SK-N-SH treated with all-trans-retinoic acid at 6 μM for 48 hours (cell line): ENCODE data around the gene PIGU.

Source experiments
- ARNTL ChIP-seq: fragments of 450-650 bp; formaldehyde crosslinking; IDR thresholded peaks from 2 replicates; pipeline ENCODE4 v1.5.0; 2020; ENCODE audit warnings: low read depth, mild to moderate bottlenecking, moderate library complexity, borderline replicate concordance
- GLIS3 ChIP-seq: fragments of 250-450 bp; sonication (Bioruptor Pico); IDR thresholded peaks from 2 replicates; pipeline ENCODE4 v1.5.0; 2020; ENCODE audit warnings: mild to moderate bottlenecking, moderate library complexity
- ISL1 ChIP-seq: fragments of 250-450 bp; sonication (Bioruptor Pico); IDR thresholded peaks from 2 replicates; pipeline ENCODE4 v2.1.2; 2022; ENCODE audit warnings: mild to moderate bottlenecking, moderate library complexity
- OSR1 ChIP-seq: fragments of 250-450 bp; sonication (Bioruptor Pico); IDR thresholded peaks from 2 replicates; pipeline ENCODE4 v1.8.0; 2022; ENCODE audit warnings: moderate library complexity, mild to moderate bottlenecking, inconsistent platforms
- POU6F1 ChIP-seq: fragments of 250-450 bp; sonication (Bioruptor Pico); IDR thresholded peaks from 2 replicates; pipeline ENCODE4 v1.8.0; 2021; ENCODE audit warnings: low read depth, mild to moderate bottlenecking, moderate library complexity, borderline replicate concordance
- SNAI2 ChIP-seq: fragments of 250-450 bp; sonication (Bioruptor Pico); IDR thresholded peaks from 2 replicates; pipeline ENCODE4 v1.5.0; 2020; ENCODE audit warnings: mild to moderate bottlenecking, moderate library complexity
- TOX ChIP-seq: fragments of 250-450 bp; sonication (Bioruptor Pico); IDR thresholded peaks from 2 replicates; pipeline ENCODE4 v1.8.0; 2021; ENCODE audit warnings: mild to moderate bottlenecking, moderate library complexity, borderline replicate concordance
- ZFP3 ChIP-seq: fragments of 250-450 bp; sonication (Bioruptor Pico); IDR thresholded peaks from 2 replicates; pipeline ENCODE4 v1.5.0; 2020; ENCODE audit warnings: mild to moderate bottlenecking, moderate library complexity
- ZFP30 ChIP-seq: fragments of 450-650 bp; formaldehyde crosslinking; IDR thresholded peaks from 2 replicates; pipeline ENCODE4 v1.5.0; 2022; ENCODE audit warnings: mild to moderate bottlenecking, moderate library complexity
- ZNF8 ChIP-seq: fragments of 450-650 bp; formaldehyde crosslinking; IDR thresholded peaks from 2 replicates; pipeline ENCODE4 v1.5.0; 2020; ENCODE audit warnings: mild to moderate bottlenecking, moderate library complexity
- TF ChIP-seq, protein P1 (sequence below): fragments of 250-450 bp; sonication (Bioruptor Pico); IDR thresholded peaks from 2 replicates; pipeline ENCODE4 v1.8.0; 2020; ENCODE audit warnings: mild to moderate bottlenecking, moderate library complexity, borderline replicate concordance
- TF ChIP-seq, protein P2 (sequence below): fragments of 250-450 bp; sonication (Bioruptor Pico); IDR thresholded peaks from 2 replicates; pipeline ENCODE4 v1.5.1; 2021; ENCODE audit warnings: mild to moderate bottlenecking, moderate library complexity

DNA sequence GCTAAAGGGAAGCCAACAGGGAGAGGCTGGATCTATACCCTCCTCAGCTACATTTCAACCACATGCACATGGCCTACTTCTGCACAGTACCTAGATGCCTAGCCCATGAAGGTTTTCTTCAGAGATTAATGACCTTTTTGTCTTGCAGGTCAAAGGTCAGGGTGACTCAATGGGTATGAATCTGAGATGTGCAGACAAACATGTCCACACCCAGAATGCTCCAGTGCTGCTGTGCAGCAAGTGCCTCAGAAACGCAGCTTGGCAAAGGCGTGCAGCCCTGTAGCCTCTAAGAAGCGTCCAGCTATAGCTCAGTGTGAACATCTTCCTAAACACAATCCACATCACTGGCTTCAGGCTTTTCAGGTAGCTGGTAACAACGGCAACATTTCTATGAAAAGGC lies 94.0 kb downstream of the PIGU start:
- TF ChIP-seq ISL1 (CRISPR knock-in tag) (no peak), ZFP30 (CRISPR knock-in tag) (no peak), GLIS3 (CRISPR knock-in tag) (no peak), POU6F1 (CRISPR knock-in tag) (no peak), ARNTL (CRISPR knock-in tag) (no peak), TOX (CRISPR knock-in tag) (no peak), ZFP3 (CRISPR knock-in tag) (no peak), OSR1 (no peak), SNAI2 (CRISPR knock-in tag) (no peak), ZNF8 (CRISPR knock-in tag) (no peak)
- TF ChIP-seq, protein P1, sequence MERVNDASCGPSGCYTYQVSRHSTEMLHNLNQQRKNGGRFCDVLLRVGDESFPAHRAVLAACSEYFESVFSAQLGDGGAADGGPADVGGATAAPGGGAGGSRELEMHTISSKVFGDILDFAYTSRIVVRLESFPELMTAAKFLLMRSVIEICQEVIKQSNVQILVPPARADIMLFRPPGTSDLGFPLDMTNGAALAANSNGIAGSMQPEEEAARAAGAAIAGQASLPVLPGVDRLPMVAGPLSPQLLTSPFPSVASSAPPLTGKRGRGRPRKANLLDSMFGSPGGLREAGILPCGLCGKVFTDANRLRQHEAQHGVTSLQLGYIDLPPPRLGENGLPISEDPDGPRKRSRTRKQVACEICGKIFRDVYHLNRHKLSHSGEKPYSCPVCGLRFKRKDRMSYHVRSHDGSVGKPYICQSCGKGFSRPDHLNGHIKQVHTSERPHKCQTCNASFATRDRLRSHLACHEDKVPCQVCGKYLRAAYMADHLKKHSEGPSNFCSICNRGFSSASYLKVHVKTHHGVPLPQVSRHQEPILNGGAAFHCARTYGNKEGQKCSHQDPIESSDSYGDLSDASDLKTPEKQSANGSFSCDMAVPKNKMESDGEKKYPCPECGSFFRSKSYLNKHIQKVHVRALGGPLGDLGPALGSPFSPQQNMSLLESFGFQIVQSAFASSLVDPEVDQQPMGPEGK: no peak
- TF ChIP-seq, protein P2, sequence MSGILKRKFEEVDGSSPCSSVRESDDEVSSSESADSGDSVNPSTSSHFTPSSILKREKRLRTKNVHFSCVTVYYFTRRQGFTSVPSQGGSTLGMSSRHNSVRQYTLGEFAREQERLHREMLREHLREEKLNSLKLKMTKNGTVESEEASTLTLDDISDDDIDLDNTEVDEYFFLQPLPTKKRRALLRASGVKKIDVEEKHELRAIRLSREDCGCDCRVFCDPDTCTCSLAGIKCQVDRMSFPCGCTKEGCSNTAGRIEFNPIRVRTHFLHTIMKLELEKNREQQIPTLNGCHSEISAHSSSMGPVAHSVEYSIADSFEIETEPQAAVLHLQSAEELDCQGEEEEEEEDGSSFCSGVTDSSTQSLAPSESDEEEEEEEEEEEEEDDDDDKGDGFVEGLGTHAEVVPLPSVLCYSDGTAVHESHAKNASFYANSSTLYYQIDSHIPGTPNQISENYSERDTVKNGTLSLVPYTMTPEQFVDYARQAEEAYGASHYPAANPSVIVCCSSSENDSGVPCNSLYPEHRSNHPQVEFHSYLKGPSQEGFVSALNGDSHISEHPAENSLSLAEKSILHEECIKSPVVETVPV (CRISPR knock-in tag): no peak
